ENCODE results near the gene VWA5B2.

- TF ChIP-seq CTCF (IDR thresholded peaks at IDR 0.05) = no peak
- peak in 1 of 4 donors; percentile 48 for TF ChIP-seq EP300 (IDR thresholded peaks at IDR 0.05)
Observed at GRCh38 chr3:184185461-184186183, 43.8 kb upstream of the VWA5B2 start.
